HFF-Myc (cell line): ENCODE measurements around the gene CYS1.

Source experiments
- DNase-seq: peaks from one replicate; pipeline ENCODE4 v3.0.0-alpha.2; 2011; ENCODE audit warnings: low read depth; ENCODE audit errors: extremely low read depth
- H3K4me3 ChIP-seq: replicated peaks from 2 replicates; pipeline ENCODE4 v1.5.1; 2011; ENCODE audit warnings: low read depth, mild to moderate bottlenecking, control low read depth, low read length
- TF ChIP-seq, protein P1 (sequence below): IDR thresholded peaks from 2 replicates; pipeline ENCODE4 v1.5.1; 2012; ENCODE audit warnings: mild to moderate bottlenecking, low read depth, low read length, control low read depth; ENCODE audit errors: missing control alignments

CYS1 gene

DNA sequence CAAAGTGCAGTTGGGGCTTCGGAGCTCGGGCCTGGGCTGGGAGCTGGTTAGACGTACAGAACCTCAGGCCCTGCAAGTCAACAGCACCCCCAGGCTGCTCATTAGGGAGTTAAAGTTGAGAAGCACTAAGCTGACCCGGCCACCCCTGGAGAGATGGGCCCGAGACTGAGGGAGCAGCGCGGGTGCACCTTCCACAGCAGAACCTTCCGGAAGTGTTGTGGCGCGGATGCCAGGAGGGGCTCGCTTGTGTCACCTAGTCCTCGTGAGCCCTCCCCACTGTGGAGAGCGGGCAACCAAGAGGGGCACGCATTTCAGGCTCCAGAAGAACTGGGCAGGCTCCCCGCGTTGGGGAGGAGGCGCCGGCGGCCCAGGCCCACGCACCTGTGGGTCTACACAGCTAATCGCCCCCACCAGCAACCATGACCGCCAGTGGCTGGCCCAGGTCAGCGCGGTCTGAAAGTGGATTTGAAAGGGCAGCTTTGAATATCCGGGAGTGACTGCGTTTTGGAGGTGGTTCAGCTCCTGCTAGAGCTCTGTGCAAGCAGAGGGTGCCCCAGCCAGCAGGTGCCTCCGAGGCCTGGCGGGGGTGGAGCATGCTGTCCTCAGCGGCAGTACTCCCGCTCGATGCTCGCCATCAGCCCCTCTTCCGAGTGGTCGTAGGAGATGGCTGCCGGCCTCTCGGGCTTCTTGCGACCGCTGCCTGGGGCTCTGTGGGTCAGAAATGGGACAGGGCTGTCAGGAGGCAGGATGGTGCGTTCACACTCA lies 21.8 kb downstream of the CYS1 start:
- no peak for DNase-seq
- no peak overlapping the region for H3K4me3 ChIP-seq
- TF ChIP-seq, protein P1, sequence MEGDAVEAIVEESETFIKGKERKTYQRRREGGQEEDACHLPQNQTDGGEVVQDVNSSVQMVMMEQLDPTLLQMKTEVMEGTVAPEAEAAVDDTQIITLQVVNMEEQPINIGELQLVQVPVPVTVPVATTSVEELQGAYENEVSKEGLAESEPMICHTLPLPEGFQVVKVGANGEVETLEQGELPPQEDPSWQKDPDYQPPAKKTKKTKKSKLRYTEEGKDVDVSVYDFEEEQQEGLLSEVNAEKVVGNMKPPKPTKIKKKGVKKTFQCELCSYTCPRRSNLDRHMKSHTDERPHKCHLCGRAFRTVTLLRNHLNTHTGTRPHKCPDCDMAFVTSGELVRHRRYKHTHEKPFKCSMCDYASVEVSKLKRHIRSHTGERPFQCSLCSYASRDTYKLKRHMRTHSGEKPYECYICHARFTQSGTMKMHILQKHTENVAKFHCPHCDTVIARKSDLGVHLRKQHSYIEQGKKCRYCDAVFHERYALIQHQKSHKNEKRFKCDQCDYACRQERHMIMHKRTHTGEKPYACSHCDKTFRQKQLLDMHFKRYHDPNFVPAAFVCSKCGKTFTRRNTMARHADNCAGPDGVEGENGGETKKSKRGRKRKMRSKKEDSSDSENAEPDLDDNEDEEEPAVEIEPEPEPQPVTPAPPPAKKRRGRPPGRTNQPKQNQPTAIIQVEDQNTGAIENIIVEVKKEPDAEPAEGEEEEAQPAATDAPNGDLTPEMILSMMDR, result no peak

- TF ChIP-seq, protein P1, result no peak
- DNase-seq, result no peak
- peak overlapping the region; percentile 31 for H3K4me3 ChIP-seq
These were observed 22.7 kb downstream of the CYS1 start for GRCh38 chr2:10057231-10058107.

DNA sequence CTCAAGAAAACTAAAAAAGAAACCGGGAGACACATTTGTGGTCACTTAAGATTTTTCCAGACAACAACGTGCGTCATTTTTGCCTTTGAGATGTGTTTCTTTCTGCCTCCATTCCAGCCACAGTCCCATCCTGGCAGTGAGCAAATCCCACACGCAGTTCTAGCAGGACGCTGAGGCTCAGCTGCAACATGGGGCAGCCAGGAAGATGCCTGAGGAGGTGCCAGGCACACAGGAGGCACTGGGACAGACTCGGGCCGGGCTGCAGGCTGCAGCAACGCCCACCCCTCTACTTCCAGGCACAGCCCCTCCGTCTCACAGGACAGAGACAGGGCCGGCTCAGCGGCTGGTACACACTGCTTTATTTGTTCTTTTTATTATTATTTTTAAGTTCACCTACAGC lies 23.8 kb downstream of the CYS1 start:
- no peak overlapping the region for H3K4me3 ChIP-seq
- TF ChIP-seq, protein P1, result no peak
- DNase-seq, result no peak

DNA sequence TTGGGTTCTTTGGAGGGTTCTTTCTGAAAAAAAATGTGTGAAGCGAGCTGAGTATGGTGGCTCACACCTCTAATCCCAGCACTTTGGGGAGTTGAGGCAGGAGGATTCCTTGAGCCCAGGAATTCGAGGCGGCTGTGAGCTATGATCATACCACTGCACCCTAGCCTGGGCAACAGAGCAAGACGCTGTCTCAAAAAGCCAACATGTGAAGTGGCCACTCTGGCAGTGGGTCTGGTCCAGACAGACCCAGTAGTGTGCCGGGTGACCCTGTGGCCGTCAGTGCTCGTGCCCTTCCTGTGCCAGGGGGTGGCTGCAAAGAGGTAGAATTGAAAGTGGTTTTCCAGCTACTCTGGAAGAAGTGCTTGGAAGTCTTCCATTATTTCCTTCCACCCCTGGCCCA lies 25.2 kb downstream of the CYS1 start:
- DNase-seq, result no peak
- TF ChIP-seq, protein P1, result no peak

DNA sequence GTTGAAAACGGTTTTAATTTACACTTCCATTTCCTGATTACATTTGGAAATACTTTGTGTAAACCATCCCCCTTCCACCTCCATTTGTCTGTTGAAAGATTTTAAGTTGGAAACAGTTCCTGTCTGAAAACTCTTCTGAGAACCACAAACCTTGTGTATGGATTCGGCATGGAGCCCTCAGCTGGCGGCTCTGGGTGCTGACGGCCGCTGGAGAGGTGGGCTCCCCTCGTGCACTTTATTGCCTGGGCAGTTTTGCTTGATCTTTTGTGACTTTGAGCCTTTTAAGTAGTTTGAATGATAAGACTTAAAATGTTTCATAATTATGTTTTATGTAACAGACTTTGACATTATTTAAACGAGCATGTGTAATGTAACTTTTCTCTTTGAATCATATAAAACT lies 25.8 kb downstream of the CYS1 start:
- no peak overlapping the region for H3K4me3 ChIP-seq
- no peak for DNase-seq
- TF ChIP-seq, protein P1, result no peak

More for the DNA sequence above, 25.2 kb downstream of the CYS1 start:
- no peak overlapping the region for H3K4me3 ChIP-seq

- no peak overlapping the region for H3K4me3 ChIP-seq
- TF ChIP-seq, protein P1, result no peak
- DNase-seq, result no peak
These were observed 26.9 kb downstream of the CYS1 start for GRCh38 chr2:10053351-10053750.
